PFSK-1 (cell line): ENCODE results near the gene USP14.

Source experiments
- FOXP2 ChIP-seq: optimal IDR thresholded peaks from 2 replicates; pipeline ENCODE3; 2011; ENCODE audit warnings: borderline replicate concordance, control low read depth, inconsistent platforms; ENCODE audit not compliant: insufficient read depth; ENCODE audit errors: extremely low read length, extremely low read depth
- POLR2AphosphoS5 ChIP-seq: IDR thresholded peaks from 2 replicates; pipeline ENCODE4 v1.6.1; 2012; ENCODE audit warnings: low read depth, mild to moderate bottlenecking, control low read depth, low read length, moderate library complexity
- REST ChIP-seq, 2 experiments: IDR thresholded peaks; 2 replicates each; pipeline versions ENCODE4 v1.6.1 to v1.8.0; 2011 to 2012; ENCODE audit warnings: low read depth in 2 of 2, low read length in 2 of 2, control low read depth in 1 of 2, inconsistent platforms in 1 of 2, mild to moderate bottlenecking in 1 of 2, moderate library complexity in 1 of 2; ENCODE audit not compliant: insufficient read depth in 1 of 2
- SIN3A ChIP-seq: IDR thresholded peaks from 2 replicates; pipeline ENCODE4 v1.6.1; 2012; ENCODE audit warnings: mild to moderate bottlenecking, low read length, moderate library complexity, borderline replicate concordance; ENCODE audit not compliant: insufficient read depth
- TAF1 ChIP-seq: IDR thresholded peaks from 2 replicates; pipeline ENCODE4 v1.6.1; 2012; ENCODE audit warnings: low read length, control low read depth, borderline replicate concordance; ENCODE audit not compliant: insufficient read depth

DNA sequence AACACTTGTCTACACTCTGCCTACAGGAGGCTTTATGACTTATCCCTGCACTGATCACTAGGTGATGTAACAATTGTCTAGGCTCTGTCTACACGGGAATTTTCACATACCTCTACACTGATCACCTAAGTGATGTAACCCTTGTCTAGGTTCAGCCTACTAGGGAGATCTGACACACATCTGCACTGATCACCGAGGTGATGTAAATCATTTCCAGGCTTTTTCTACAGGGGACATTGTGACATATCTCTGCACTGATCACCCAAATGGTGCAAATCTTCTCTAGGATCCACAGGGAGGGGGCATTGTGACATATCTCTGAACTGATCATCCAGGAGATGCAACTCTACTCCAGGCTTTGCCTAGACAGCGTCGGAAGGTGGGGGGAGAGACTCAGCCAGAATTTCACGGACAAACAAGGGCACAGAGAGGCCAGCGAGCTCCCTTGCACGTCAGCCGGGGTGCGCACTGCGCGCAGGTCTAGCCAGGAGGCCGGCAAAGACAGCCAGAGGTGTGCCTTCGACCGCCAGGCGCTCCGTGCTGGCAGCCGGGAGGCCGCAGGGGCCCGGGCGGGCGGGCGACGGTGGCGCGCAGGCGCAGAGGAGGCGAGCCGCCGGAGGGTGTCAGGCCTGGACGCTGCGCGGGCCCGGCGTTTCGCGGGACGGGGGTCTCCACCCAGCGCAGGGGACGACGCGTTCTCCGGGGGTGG, 46.9 kb upstream of the USP14 start:
- TF ChIP-seq POLR2AphosphoS5 (no peak), REST (IDR thresholded peaks at IDR 0.05; ENCODE audit: insufficient read depth in 1 of 2, low read depth in 2 of 2, low read length in 2 of 2) (no peak), SIN3A (no peak), TAF1 (no peak), FOXP2 (no peak)
